Measurements from ENCODE around the gene POU6F1.

The POU6F1 gene

GRCh38 chr12:51162217-51162616 lies 55.6 kb downstream of the POU6F1 start:
- DNase-seq (ENCODE audit: low read depth in 2 of 2): no peak

- no peak for DNase-seq (ENCODE audit: low read depth in 2 of 2)
Observed at GRCh38 chr12:51160814-51161459, 56.9 kb downstream of the POU6F1 start.

DNA sequence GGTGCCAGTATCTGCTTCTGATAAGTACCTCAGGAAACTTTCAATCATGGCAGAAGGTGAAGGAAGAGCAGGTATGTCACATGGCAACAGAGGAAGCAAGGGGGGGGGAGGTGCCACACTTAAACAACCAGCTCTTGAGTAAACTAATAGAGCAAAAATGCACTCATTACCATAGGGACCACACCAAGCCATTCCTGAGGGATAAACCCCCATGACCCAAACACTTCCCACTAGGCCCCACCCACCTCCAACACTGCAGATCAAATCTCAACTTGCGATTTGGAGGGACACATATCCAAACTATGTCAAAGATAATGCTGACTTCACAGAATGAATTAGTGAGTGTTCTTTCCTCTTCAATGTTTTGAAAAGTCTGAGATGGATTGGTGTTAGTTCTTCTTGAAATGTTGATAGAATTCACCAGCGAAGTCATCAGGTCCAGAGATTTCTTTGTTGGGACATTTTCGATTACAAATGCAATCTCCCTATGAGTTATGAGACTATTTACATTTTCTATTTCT lies 61.6 kb downstream of the POU6F1 start:
- DNase-seq (ENCODE audit: low read depth in 2 of 2): no peak

GRCh38 chr12:51152953-51153352 lies 64.9 kb downstream of the POU6F1 start:
- DNase-seq (ENCODE audit: low read depth in 2 of 2): no peak

GRCh38 chr12:51150777-51151176 lies 67.1 kb downstream of the POU6F1 start:
- DNase-seq (ENCODE audit: low read depth in 2 of 2): no peak

GRCh38 chr12:51147309-51147708 lies 70.6 kb downstream of the POU6F1 start:
- DNase-seq (ENCODE audit: low read depth in 2 of 2): no peak

DNA sequence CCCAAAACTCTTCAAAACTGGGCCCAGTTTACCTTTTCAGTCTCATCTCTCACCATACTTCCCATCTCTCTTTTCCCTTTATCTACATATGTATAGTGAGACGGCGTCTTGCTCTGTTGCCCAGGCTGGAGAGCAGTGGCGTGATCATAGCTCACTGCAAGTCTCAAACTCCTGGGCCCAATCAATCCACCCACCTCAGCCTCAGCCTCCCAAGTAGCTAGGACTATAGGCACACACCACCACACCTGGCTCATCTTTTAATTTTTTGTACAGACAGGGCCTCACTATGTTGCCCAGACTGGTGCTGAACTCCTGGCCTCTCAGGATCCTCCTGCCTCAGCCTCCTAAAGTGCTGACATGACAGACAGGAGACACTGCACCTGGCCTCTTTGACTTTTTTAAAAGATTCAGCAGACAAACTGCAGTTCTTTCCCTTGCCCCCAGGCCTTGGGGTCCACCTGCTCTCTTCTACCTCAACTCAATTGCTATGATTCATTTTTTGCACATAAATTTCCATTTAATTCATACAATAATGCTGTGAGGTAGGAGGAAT lies 78.5 kb downstream of the POU6F1 start:
- DNase-seq (ENCODE audit: low read depth in 2 of 2): no peak
